Middle frontal gyrus (tissue), 1 donor: Measurements from ENCODE around the gene ZNF500.
A peak's percentile ranks its signal among the peaks of the same experiment; 100 is the strongest.

Experiments
- DNase-seq: peaks from one replicate; pipeline ENCODE4 v3.0.0-alpha.2; 2015; ENCODE audit warnings: low spot score; ENCODE audit errors: extremely low spot score

ZNF500 gene

DNA sequence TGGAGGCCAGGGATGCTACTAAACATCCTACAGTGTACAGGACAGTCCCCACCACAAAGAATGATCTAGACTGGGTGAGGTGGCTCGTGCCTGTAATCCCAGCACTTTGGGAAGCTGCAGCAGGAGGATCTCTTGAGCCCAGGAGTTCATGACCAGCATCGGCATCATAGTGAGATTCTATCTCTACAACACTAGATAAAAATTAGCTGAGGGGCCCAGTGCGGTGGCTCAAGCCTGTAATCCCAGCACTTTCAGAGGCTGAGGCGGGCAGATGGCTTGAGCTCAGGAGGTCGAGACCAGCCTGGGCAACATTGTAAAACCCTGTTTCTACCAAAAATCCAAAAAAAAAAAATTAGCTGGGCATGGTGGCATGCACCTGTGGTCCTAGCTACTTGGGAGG is 5.4 kb upstream of the ZNF500 start:
- DNase-seq: no peak

DNA sequence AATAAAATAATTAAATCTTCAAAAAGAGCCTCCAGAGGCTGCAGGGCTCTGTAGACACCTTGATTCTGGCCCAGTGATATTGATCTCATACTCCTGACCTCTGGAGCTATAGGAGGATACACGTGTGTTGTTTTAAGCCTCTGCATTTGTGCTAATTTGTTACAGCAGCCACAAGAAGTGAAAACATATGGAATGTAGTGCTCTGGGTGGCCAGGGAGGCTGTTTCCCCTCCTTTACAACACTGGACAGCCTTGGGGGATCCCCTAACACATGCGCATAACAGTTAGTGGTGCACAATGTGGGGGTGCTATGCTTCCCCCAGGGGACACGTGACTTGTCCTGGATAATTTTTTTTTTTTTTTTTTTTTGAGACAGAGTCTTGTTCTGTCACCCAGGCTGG is 4.7 kb upstream of the ZNF500 start:
- DNase-seq: no peak

DNA sequence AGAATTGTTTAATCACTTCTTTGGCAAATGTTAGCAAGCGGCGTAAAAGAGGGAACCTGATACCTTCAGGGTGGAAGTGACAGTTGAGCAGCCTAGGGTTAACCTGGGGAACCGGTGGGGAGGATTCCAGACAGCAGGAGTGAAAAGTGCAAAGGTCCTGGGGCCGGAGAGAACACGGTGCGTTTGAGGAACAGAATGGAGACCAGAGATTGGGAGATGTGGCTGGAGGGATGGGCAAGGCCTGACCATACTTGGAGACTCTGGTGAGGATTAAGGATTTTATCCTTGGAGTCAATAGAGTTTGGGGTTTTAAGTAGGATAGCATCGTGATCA is 2.3 kb upstream of the ZNF500 start:
- DNase-seq: no peak

DNA sequence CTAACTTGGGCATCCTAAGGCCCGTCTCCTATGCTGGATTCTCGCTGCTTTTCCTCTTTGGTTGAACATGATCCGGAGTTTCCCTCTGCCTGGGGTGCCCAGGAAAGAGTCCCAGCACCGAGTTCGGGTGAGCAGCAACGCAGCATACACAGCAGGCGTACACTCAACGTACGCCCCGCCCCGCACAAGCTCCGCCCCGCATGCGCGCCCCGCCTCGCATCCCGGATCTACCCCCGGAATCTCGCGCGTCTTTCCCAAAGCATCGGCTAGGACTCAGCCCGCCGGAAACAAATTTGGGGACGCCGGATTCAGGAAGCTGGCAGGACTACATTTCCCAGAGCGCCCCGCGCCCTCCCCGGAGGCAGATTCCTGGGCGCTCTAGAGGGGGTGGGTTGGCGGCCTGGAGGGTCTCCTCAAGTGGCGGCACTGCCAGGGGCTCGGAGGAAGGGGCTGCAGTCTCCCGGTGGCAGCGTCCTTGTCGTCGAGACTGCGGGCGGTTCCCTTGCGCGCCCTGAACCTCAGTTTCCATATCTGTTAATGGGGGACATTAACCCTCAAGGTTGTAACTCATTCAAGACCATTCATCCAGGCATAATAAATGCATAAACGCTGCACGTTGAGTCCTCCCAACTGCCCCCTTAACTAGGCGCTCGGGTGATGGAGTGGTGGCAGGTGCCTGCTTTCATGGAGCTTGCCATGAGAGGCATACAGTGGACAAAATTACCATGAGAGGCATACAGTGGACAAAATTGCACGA is 1.8 kb upstream of the ZNF500 start:
- peak; percentile 95 for DNase-seq

DNA sequence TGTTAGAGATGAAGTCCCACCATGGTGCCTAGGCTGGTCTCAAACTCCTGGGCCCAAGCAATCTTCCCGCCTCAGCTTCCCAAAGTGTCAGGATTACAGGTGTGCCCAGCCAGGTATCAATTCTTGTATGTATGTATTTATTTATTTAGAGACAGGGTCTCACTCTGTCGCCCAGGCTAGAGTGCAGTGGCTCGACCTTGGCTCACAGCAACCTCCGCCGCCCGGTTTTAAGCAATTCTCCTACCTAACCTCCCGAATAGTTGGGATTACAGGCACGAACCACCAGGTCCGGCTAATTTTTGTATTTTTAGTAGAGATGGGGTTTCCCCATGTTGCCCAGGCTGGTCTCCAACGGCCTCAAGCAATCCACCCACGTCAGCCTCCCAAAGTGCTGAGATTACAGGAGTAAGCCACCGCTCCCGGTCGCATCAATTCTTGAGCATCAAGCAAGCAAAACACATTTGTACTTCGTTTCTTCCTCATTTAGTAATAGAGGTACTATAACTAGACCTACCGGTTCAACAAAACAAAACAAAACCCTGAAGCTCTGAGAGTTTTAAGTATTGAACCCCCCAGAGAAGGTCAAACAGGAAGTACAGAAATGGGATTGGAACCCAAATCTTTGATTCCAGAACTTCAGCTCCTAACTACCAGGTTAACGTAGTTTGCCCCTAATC is 1.0 kb upstream of the ZNF500 start:
- no peak for DNase-seq

DNA sequence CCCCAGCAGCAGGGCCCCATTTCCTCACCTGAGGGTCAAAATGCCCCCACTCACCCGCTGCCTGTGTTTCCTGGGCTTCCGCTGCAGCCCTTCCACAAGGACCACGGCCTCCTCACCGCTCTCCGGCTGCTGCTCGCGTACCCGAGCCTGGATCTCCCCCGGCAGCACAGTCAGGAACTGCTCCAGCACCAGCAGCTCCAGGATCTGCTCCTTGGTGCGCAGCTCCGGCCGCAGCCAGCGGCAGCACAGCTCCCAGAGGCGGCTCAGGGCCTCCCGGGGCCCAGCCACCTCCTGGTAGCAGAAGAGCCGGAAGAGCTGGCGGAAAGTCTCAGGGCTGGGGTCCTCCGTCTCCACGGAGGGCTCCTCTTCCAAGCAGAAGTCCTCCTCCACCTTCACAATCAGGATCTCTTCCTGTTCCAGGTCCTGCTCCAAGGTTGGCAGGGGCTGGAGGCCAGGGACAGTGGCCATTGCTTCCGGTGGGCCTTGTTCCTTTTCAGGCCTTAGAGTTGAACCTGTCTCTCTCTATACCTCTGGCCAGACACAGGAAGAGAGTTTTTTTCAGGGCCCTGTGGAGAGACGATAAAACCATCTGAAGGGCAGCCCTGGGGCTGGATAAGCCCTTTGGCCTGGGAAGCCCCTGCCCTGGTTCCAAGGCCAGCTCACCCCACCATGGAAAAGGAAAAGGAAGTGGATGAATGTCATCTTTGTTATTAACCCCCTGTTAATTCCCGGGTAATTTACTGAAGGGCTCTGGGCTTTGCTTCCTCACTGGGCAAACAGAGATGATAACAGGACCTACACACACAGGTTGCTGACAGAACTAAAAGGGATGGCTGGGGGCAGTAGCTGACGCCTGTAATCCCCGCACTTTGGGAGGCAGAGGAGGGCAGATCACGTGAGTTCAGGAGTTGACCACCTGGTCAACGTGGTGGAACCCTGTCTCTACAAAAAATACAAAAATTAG is 1.2 kb downstream of the ZNF500 start:
- no peak for DNase-seq

DNA sequence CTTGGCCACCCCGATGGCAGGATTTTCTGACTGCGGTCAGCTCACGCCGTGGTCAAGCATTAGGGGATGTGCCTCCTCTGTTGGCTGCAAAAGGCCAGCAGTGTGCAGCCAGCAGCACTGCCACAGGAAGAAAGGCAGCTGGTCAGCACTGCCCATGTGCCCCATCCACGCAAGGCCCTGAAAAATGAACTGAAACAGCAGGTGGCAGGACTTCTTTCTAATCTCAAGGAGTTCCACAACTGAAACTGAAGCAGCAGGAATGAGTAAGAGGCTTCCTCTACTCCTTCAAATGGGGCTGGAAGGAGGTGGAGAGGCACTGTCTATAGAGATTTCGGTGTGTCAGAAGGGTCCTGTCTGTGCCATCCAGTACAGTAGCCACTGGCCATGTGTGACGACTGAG is 3.2 kb downstream of the ZNF500 start:
- DNase-seq: no peak

DNA sequence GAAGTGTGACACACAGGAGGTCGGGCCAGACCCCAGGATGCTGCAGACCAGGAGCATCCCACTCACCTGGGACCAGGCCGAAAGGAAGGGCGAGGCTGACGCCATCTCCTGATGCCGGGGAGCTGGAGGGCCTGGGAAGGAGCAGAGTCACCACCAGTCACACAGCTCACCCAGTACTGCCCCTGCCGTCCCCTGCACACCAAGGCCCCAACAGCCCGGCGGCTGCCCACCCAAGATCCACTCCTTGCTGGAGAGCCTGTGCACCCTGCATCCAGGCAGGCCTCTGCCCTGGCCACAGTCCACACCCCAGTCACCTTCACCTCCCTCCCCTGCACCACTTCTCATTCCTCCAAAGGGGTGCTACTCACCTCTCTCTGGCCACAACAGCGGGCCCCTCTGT is 4.8 kb downstream of the ZNF500 start:
- no peak for DNase-seq

DNA sequence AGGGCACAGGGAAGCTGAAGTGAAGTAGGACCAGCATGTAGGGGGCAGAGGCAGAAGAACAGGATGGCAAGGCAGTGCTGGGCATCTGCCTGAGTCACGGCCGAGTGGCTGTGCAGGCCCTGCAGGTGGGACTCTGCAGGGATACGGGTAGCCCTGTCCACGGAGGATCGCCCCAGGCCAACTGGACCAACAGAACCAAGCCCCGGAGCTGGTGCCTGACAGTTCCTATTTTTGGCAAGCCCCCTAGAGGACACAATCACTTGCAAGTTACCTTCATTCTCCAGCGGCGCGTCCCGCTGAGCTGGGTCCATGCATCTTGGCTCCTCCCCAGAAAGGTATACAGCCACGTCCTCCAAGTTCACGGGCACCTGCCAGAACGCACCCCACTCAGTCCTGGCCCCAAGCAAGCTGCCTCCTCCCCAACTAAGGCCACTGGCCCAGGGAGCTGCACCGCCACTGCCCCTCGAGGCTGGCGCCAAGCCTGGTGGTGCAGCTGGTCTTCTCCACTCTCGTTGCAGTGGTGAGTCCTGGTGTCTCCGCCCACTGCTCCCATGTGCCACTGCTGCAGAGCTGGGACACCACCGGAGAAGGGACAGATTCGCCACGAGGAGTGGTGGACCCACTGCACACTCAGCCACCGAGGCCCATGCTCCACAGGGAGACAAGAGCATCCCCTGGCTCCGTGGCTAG is 6.6 kb downstream of the ZNF500 start:
- no peak for DNase-seq

DNA sequence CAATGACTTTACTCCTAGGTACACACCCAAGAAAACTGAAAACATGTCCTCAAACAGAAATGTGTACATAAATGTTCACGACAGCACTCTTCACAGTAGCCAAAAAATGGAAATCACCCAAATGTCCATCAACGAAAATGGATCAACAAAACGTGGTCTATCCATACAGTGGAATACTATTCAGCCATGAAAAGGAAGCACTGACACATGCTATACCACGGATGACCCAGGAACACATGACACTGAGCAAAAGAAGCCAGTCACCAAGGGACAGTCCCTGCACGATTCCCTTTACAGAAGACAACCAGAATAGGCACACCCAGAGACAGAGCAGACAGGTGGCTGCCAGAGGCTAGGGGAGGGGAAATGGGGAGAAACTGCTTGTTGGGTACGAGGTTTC is 11.3 kb downstream of the ZNF500 start:
- DNase-seq: no peak

DNA sequence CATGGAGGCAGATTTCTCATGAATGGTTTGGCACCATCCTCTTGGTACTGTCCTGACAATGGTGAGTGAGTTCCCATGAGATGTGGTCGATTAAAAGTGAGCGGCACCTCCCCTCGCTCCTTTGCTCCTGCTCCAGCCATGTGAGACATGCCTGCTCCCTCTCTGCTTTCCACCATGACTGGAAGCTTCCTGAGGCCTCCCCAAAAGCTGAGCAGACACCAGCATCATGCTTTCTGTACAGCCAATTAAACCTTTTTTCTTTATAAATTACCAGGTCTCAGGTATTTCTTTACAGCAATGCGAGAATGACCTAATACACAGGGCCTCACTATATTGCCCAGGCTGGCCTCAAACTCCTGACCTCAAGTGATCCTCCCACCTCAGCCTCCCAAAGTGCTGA is 12.1 kb downstream of the ZNF500 start:
- DNase-seq: no peak

DNA sequence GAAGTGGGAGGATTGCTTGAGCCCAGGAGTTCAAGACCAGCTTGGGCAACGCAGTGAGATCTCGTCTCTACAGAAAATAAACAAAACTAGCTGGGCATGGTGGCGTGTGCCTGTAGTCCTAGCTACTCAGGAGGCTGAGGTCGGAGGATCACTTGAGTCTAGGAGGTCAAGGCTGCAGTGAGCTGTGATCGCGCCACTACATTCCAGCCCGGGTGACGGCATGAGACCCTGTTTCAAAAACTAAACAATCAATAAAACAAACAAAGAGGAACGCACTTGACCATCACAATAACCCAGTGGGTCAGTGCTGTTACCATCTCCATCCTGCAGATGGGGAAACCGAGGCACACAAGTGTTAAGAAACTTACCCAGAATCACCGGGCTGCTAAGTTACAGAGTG is 13.7 kb downstream of the ZNF500 start:
- DNase-seq: no peak

DNA sequence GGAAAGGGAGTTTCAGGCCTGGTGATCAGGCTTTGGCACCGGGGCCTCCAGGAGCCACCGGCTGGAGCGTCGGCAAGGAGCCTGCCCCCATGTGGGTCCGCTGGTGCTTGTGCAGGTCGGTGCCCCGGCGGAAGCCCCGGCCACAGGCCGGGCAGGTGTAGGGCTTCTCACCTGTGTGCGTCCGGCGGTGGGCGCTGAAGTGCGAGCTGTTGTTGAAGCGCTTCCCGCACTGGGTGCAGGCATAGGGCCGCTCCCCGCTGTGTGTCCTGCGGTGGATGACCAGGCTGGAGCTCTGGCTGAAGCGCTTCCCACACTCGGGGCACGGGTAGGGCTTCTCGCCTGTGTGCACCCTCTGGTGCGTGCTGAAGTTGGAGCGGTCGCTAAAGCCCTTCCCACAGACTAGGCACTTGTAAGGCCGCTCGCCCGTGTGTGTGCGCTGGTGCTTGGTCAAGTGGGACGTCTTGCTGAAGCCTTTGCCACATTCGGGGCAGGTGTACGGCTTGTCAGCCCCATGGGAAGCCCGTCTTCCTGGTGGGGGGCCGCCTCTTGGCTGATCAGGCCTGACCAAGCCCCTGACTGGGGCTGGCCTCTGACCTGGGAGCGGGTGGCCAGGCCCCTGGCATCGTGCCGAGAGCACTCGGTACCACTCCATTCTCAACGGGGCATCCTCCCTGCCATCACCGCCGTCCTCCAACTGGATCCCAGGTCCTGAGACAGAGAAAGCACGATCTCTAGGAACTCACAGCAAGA is 14.4 kb downstream of the ZNF500 start:
- DNase-seq: no peak

DNA sequence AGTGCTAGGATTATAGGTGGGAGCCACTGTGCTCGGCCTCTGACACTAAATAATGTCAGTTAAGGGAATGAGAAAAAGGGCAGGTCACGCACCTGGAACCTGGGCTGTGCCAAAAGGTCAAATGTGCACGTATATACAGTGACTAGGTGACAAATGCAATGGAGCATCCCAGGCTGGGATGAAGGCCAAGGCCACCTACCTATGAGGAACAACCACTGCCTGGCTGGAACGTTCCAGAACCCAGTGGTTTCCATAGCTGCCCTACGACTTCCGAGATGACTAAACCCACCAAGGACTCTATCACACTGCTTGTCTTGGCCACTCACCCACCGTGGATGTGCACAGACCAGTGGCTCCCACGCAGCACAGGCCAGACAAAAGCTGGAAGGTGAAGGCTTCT is 16.1 kb downstream of the ZNF500 start:
- DNase-seq: no peak

DNA sequence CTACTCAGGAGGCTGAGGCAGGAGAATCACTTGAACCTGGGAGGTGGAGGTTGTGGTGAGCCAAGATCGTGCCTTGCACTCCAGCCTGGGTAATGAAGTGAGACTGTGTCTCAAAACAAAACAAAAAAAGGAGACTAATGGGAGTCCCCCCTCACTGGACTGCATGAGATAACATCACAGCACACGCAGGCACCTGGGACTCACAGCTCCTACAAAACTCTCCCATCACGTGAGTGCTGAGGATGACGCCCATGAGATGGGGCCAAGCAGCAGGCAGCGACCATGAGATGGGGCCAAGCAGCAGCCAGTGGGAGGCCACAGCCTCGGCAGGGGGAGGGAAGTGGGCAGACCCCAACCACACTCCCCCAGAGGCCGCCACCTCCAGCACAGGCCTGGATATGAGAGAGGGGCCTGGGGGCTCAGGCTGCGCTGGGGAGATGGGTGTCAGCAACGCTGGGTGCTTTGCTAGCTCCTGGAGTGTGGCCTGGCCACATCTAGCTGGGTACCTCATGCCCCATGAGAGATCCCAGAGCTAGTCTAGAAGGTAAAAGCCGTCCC is 17.2 kb downstream of the ZNF500 start:
- DNase-seq: no peak

DNA sequence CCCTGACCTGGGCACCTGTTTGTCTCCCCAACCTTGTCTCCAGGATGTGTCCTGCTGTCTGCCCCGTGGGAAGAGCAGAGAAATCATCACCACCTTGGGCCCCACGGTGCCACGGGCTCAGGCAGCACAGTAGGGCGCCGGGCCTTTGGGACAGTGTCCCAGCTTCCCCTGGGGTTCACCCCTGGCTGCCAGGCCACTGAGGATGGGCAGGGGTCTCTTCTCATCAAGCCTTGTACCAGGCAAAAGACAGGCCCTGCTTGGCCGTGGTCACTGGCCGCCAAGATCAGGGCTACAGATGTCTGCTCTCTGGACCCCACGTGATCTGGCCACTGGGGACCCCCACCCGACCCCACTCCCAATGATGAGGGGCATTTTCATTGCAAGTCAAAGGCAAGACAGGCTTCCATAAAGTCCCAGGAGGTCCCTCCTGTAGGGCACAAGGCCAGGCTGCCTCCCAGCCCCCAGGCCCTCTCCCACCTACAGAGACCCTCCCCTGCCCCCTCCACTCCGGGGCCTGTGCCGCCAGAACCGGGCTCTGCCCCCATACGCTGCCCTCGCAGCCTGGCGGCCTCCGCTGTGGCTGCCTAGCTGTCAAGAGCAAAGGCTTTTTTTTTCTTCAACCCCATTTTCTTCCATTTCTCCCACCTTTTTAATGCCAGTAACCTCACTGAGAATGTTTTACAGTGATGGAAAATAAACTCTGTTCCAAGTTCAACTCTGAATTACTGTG is 18.1 kb downstream of the ZNF500 start:
- DNase-seq: no peak

DNA sequence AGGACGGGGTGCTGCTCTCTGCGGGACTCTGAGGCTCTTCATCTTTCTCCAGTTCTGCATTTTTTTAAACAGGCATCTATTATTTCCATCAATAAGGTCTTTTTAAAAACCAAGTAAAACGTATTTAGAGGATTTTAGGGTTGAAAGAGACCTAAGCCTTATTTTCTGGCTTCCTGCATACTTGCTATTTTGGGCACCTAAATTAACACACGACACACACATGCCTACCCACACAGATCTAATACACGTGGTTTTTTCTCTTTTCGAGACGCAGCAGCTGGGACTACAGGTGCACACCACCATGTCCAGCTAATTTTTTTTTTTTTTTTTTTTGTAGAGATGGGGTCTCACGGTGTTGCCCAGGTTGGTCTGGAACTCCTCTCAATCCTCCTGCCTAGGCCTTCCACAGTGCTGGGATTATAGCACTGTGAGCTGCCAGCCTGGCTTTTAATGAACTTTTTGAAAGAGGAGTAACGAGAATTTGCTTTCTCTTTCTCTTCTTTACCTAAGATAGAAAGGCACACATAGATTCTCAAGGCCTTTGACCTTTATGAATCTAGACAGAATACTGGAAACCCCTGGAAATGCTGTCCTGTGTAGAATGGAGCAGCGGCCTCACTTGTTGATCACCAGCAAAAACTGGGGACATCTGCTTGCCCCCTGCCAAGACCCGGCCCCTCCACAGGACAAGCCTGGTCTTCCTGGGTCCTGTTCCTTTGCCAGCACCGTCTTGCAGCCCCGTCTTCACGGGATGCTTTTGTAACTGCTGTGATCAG is 18.9 kb downstream of the ZNF500 start:
- DNase-seq: no peak

DNA sequence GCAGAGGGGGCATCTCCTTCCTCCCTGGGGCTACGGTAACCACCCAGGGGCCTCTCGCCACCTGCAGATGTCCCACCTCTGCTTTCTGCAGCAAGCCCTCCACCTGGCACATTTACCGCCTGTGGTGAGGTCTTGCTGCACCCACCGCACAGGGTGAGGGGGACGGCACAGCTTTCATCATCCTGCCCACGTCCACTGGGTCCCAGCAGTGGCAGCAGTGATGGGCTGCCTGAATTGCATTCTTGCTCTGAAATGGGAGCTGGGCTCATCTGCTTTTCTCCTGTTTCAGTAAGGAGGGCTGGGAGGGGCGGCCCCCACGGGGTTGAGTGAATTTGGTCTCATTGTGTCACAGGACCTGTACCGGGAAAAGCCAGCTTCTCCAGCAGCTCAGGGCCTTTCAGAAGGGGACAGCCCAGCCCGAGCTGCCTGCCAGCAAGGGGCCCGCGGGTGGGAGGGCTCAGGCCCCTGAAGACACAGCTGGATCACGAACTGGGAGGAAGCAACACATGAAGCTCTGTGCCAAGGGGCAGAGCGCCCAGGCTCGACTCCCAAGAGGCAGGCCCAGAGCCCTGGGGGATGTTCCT is 19.9 kb downstream of the ZNF500 start:
- no peak for DNase-seq

DNA sequence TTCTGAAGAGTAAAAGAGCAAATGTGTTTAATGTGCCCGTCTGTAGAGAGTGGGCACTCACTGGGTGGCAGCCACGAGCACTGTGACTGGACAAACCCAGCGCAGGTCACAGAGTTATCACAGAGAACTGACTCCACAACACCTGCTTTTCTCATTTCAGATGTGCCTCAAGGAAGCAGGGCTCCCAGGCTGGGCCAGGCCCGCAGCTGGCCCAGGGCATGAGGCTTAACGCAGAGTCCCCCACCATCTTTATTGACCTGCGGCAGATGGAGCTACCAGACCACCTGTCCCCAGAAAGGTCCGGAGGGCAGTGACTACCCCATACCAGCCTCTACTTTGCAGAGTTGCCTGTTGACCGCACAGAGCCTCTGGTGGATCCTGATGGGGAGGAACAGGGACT is 20.7 kb downstream of the ZNF500 start:
- DNase-seq: no peak
